Large intestine (tissue), 3 donors: ENCODE results near the gene MBNL2. TPM values are rescaled to one million over a fixed set of nuclear protein-coding genes. Genes with fewer than 3 reads are reported as not detected.

Experiments
- DNase-seq, 2 donors: peaks; one replicate each; pipeline versions ENCODE4 v3.0.0 to v3.0.0-alpha.2; 2013
- H3K27ac ChIP-seq: one replicate; pipeline ENCODE4 v1.5.1; 2013; ENCODE audit warnings: low read length
- H3K27me3 ChIP-seq: 2 replicates; pipeline ENCODE4 v1.6.1; 2013; ENCODE audit warnings: low read length; ENCODE audit not compliant: control insufficient read depth, insufficient read depth
- H3K36me3 ChIP-seq: 2 replicates; pipeline ENCODE4 v1.6.1; 2013; ENCODE audit warnings: low read length; ENCODE audit not compliant: control insufficient read depth, insufficient read depth
- H3K4me1 ChIP-seq: one replicate; pipeline ENCODE4 v1.6.1; 2013; ENCODE audit warnings: low read length; ENCODE audit not compliant: control insufficient read depth, insufficient read depth
- H3K4me3 ChIP-seq: one replicate; pipeline ENCODE4 v1.5.1; 2013; ENCODE audit warnings: low read length
- H3K9me3 ChIP-seq: one replicate; pipeline ENCODE4 v1.6.1; 2013; ENCODE audit warnings: mild to moderate bottlenecking, low read depth, low read length, moderate library complexity; ENCODE audit not compliant: control insufficient read depth
- WGBS: methylation state at CpG from one replicate; pipeline ENCODE4 v1.1.5; 2013; ENCODE audit warnings: low lambda C conversion rate; ENCODE audit not compliant: insufficient coverage; 5-methylcytosine and 5-hydroxymethylcytosine counted together
- polyA plus RNA-seq: library from polyadenylated mRNA; unstranded; fragments of 120-200 nt; gene quantifications from one replicate; pipeline ENCODE4 v1.2.1, GENCODE V29; 2013

The MBNL2 gene
- polyA plus RNA-seq, 1 donor, result 38.6 TPM

GRCh38 chr13:97250560-97250959 is 28.4 kb downstream of the MBNL2 start:
- H3K27ac ChIP-seq, result no peak overlapping the region
- no peaks in the 10 kb centered on the region for H3K4me1 ChIP-seq
- no peak overlapping the region for H3K4me3 ChIP-seq
- DNase-seq, result no peak
- no peaks in the 10 kb centered on the region for H3K9me3 ChIP-seq
- H3K36me3 ChIP-seq, result no peaks in the 10 kb centered on the region
- no peaks in the 10 kb centered on the region for H3K27me3 ChIP-seq

GRCh38 chr13:97252735-97253134 is 30.6 kb downstream of the MBNL2 start:
- no peak overlapping the region for H3K4me3 ChIP-seq
- WGBS, result no CpG with 5 or more reads among the region's 1 CpG
- H3K9me3 ChIP-seq, result no peaks in the 10 kb centered on the region
- no peak overlapping the region for H3K27ac ChIP-seq
- no peaks in the 10 kb centered on the region for H3K36me3 ChIP-seq
- no peaks in the 10 kb centered on the region for H3K27me3 ChIP-seq
- DNase-seq, result no peak
- peaks cover 3% of the 10 kb centered on the region for H3K4me1 ChIP-seq

- Histone ChIP-seq H3K9me3 (no peaks in the 10 kb centered on the region), H3K4me3 (no peak overlapping the region), H3K4me1 (peaks cover 10% of the 10 kb centered on the region), H3K27ac (no peak overlapping the region), H3K27me3 (no peaks in the 10 kb centered on the region), H3K36me3 (no peaks in the 10 kb centered on the region)
- WGBS, result 92% methylated on average over 2 of the region's 8 CpGs
- no peak for DNase-seq
These were observed 31.6 kb downstream of the MBNL2 start for GRCh38 chr13:97253581-97254293.

GRCh38 chr13:97254816-97255215 is 32.7 kb downstream of the MBNL2 start:
- H3K27me3 ChIP-seq, result no peaks in the 10 kb centered on the region
- H3K36me3 ChIP-seq, result no peaks in the 10 kb centered on the region
- H3K27ac ChIP-seq, result no peak overlapping the region
- 100% methylated on average over 1 of the region's 2 CpGs for WGBS
- no peaks in the 10 kb centered on the region for H3K9me3 ChIP-seq
- H3K4me1 ChIP-seq, result peaks cover 17% of the 10 kb centered on the region
- H3K4me3 ChIP-seq, result no peak overlapping the region
- DNase-seq, result no peak

GRCh38 chr13:97255515-97256021 is 33.4 kb downstream of the MBNL2 start:
- no peaks in the 10 kb centered on the region for H3K9me3 ChIP-seq
- H3K27me3 ChIP-seq, result no peaks in the 10 kb centered on the region
- no peak overlapping the region for H3K27ac ChIP-seq
- WGBS, result no CpG with 5 or more reads among the region's 3 CpGs
- H3K4me3 ChIP-seq, result no peak overlapping the region
- H3K4me1 ChIP-seq, result peaks cover 22% of the 10 kb centered on the region
- DNase-seq, result no peak
- H3K36me3 ChIP-seq, result no peaks in the 10 kb centered on the region

- no peaks in the 10 kb centered on the region for H3K36me3 ChIP-seq
- H3K27ac ChIP-seq, result peak overlapping the region; percentile 22
- WGBS, result 100% methylated on average over 1 of the region's 5 CpGs
- no peaks in the 10 kb centered on the region for H3K9me3 ChIP-seq
- peaks cover 23% of the 10 kb centered on the region for H3K4me1 ChIP-seq
- H3K27me3 ChIP-seq, result no peaks in the 10 kb centered on the region
- H3K4me3 ChIP-seq, result no peak overlapping the region
- DNase-seq, result peak; percentile 51 to 74
These were observed 34.2 kb downstream of the MBNL2 start for GRCh38 chr13:97256343-97256783.

GRCh38 chr13:97257228-97257755 is 35.2 kb downstream of the MBNL2 start:
- H3K27me3 ChIP-seq, result no peaks in the 10 kb centered on the region
- 82% methylated on average over 2 of the region's 6 CpGs for WGBS
- H3K27ac ChIP-seq, result no peak overlapping the region
- H3K9me3 ChIP-seq, result no peaks in the 10 kb centered on the region
- H3K36me3 ChIP-seq, result no peaks in the 10 kb centered on the region
- H3K4me1 ChIP-seq, result peaks cover 23% of the 10 kb centered on the region
- DNase-seq, result no peak
- no peak overlapping the region for H3K4me3 ChIP-seq

GRCh38 chr13:97257800-97258799 is 36.0 kb downstream of the MBNL2 start:
- no peaks in the 10 kb centered on the region for H3K9me3 ChIP-seq
- WGBS, result no CpG with 5 or more reads among the region's 13 CpGs
- H3K27me3 ChIP-seq, result no peaks in the 10 kb centered on the region
- H3K4me3 ChIP-seq, result no peak overlapping the region
- no peaks in the 10 kb centered on the region for H3K36me3 ChIP-seq
- H3K4me1 ChIP-seq, result peaks cover 23% of the 10 kb centered on the region
- DNase-seq, result peak in 1 of 2 donors; percentile 53
- H3K27ac ChIP-seq, result peak overlapping the region; percentile 63

- WGBS, result no CpG with 5 or more reads among the region's 2 CpGs
- H3K4me1 ChIP-seq, result peaks cover 23% of the 10 kb centered on the region
- H3K36me3 ChIP-seq, result no peaks in the 10 kb centered on the region
- H3K27me3 ChIP-seq, result no peaks in the 10 kb centered on the region
- H3K27ac ChIP-seq, result peak overlapping the region; percentile 63
- H3K4me3 ChIP-seq, result no peak overlapping the region
- no peaks in the 10 kb centered on the region for H3K9me3 ChIP-seq
- DNase-seq, result no peak
These were observed 36.7 kb downstream of the MBNL2 start for GRCh38 chr13:97258801-97259200.

- no peaks in the 10 kb centered on the region for H3K36me3 ChIP-seq
- no peaks in the 10 kb centered on the region for H3K9me3 ChIP-seq
- H3K4me1 ChIP-seq, result peaks cover 23% of the 10 kb centered on the region
- H3K4me3 ChIP-seq, result no peak overlapping the region
- H3K27me3 ChIP-seq, result no peaks in the 10 kb centered on the region
- peak overlapping the region; percentile 63 for H3K27ac ChIP-seq
- WGBS, result 92% methylated on average over 2 of the region's 6 CpGs
- no peak for DNase-seq
These were observed 37.3 kb downstream of the MBNL2 start for GRCh38 chr13:97259410-97259797.
